Activated T-cell treated with anti-CD3 and anti-CD28 coated beads, Interleukin-2, amount 50 U/mL, for 24 hours (primary cell): ENCODE results near the gene THNSL1.
"Not testable (repeated sequence)": the region's sequence is repeated elsewhere in the genome, so short reads cannot be mapped to it uniquely, and the experiment has no call there.

Experiments used
- DNase-seq: peaks from one replicate; pipeline ENCODE4 v3.0.0-alpha.2; 2020
- H3K27ac Mint-ChIP-seq: 2 replicates; pipeline ENCODE4 v1.8.0; 2020; ENCODE audit warnings: mild to moderate bottlenecking, mixed read lengths
- H3K27me3 Mint-ChIP-seq: 2 replicates; pipeline ENCODE4 v1.8.0; 2020; ENCODE audit warnings: mixed read lengths
- H3K36me3 Mint-ChIP-seq: 2 replicates; pipeline ENCODE4 v1.8.0; 2020; ENCODE audit warnings: low read depth, mixed read lengths
- H3K4me1 Mint-ChIP-seq: 2 replicates; pipeline ENCODE4 v1.8.0; 2020; ENCODE audit warnings: low read depth, mixed read lengths
- H3K4me3 Mint-ChIP-seq: 2 replicates; pipeline ENCODE4 v1.8.0; 2020; ENCODE audit warnings: mild to moderate bottlenecking, moderate library complexity, mixed read lengths
- H3K9me3 Mint-ChIP-seq: 2 replicates; pipeline ENCODE4 v1.8.0; 2020; ENCODE audit warnings: mixed read lengths

The THNSL1 gene

GRCh38 chr10:25016376-25017153, at the start of gene THNSL1:
TSS of gene THNSL1 (plus strand) at chr10:25016612. CDS start at chr10:25023224, 6,612 bp downstream.
- Mint-ChIP-seq H3K36me3 (peaks cover 11% of the 10 kb centered on the region), H3K27me3 (no peaks in the 10 kb centered on the region), H3K4me3 (peak within 1 kb of the TSS; percentile 92), H3K27ac (peak within 1 kb of the TSS; percentile 98), H3K4me1 (peaks cover 32% of the 10 kb centered on the region), H3K9me3 (peaks cover 3% of the 10 kb centered on the region)
- DNase-seq, result peak; percentile 95

- no peaks in the 10 kb centered on the region for H3K9me3 Mint-ChIP-seq
- no peak overlapping the region for H3K4me3 Mint-ChIP-seq
- H3K27ac Mint-ChIP-seq, result no peak overlapping the region
- no peak for DNase-seq
- H3K27me3 Mint-ChIP-seq, result no peaks in the 10 kb centered on the region
- H3K36me3 Mint-ChIP-seq, result no peaks in the 10 kb centered on the region
- H3K4me1 Mint-ChIP-seq, result peaks cover 10% of the 10 kb centered on the region
These were observed 49.4 kb upstream of the THNSL1 start for GRCh38 chr10:24966962-24967481.

- Mint-ChIP-seq H3K4me3 (no peak overlapping the region), H3K4me1 (peaks cover 2% of the 10 kb centered on the region), H3K27ac (no peak overlapping the region), H3K27me3 (no peaks in the 10 kb centered on the region), H3K36me3 (no peaks in the 10 kb centered on the region), H3K9me3 (no peaks in the 10 kb centered on the region)
- no peak for DNase-seq
These were observed 48.1 kb upstream of the THNSL1 start for GRCh38 chr10:24968349-24968748.

GRCh38 chr10:24968951-24969350, 47.5 kb upstream of the THNSL1 start:
- not testable (repeated sequence) for DNase-seq, H3K4me1 Mint-ChIP-seq, H3K36me3 Mint-ChIP-seq, H3K9me3 Mint-ChIP-seq, H3K4me3 Mint-ChIP-seq, H3K27me3 Mint-ChIP-seq, H3K27ac Mint-ChIP-seq

GRCh38 chr10:24969841-24970281, 46.6 kb upstream of the THNSL1 start:
- Mint-ChIP-seq H3K27ac (no peak overlapping the region), H3K27me3 (no peaks in the 10 kb centered on the region), H3K36me3 (no peaks in the 10 kb centered on the region), H3K4me1 (peaks cover 2% of the 10 kb centered on the region), H3K4me3 (no peak overlapping the region), H3K9me3 (no peaks in the 10 kb centered on the region)
- DNase-seq, result no peak

GRCh38 chr10:24971374-24971773, 45.0 kb upstream of the THNSL1 start:
- peaks cover 2% of the 10 kb centered on the region for H3K4me1 Mint-ChIP-seq
- H3K36me3 Mint-ChIP-seq, result no peaks in the 10 kb centered on the region
- H3K9me3 Mint-ChIP-seq, result no peaks in the 10 kb centered on the region
- no peak overlapping the region for H3K27ac Mint-ChIP-seq
- no peak for DNase-seq
- no peaks in the 10 kb centered on the region for H3K27me3 Mint-ChIP-seq
- H3K4me3 Mint-ChIP-seq, result no peak overlapping the region

GRCh38 chr10:24973163-24973562, 43.2 kb upstream of the THNSL1 start:
- H3K9me3 Mint-ChIP-seq, result no peaks in the 10 kb centered on the region
- no peak overlapping the region for H3K4me3 Mint-ChIP-seq
- peaks cover 2% of the 10 kb centered on the region for H3K4me1 Mint-ChIP-seq
- DNase-seq, result no peak
- H3K27me3 Mint-ChIP-seq, result no peaks in the 10 kb centered on the region
- H3K36me3 Mint-ChIP-seq, result no peaks in the 10 kb centered on the region
- no peak overlapping the region for H3K27ac Mint-ChIP-seq

- no peak for DNase-seq
- H3K27ac Mint-ChIP-seq, result no peak overlapping the region
- peaks cover 2% of the 10 kb centered on the region for H3K4me1 Mint-ChIP-seq
- no peaks in the 10 kb centered on the region for H3K36me3 Mint-ChIP-seq
- H3K4me3 Mint-ChIP-seq, result no peak overlapping the region
- H3K27me3 Mint-ChIP-seq, result no peaks in the 10 kb centered on the region
- H3K9me3 Mint-ChIP-seq, result no peaks in the 10 kb centered on the region
These were observed 41.4 kb upstream of the THNSL1 start for GRCh38 chr10:24974976-24975375.

- no peak overlapping the region for H3K4me3 Mint-ChIP-seq
- H3K27me3 Mint-ChIP-seq, result no peaks in the 10 kb centered on the region
- H3K4me1 Mint-ChIP-seq, result peaks cover 11% of the 10 kb centered on the region
- no peak overlapping the region for H3K27ac Mint-ChIP-seq
- no peaks in the 10 kb centered on the region for H3K9me3 Mint-ChIP-seq
- no peak for DNase-seq
- H3K36me3 Mint-ChIP-seq, result no peaks in the 10 kb centered on the region
These were observed 36.7 kb upstream of the THNSL1 start for GRCh38 chr10:24979685-24980084.

GRCh38 chr10:24981161-24981710, 35.2 kb upstream of the THNSL1 start:
- no peak for DNase-seq
- Mint-ChIP-seq H3K27ac (no peak overlapping the region), H3K4me3 (no peak overlapping the region), H3K27me3 (no peaks in the 10 kb centered on the region), H3K9me3 (no peaks in the 10 kb centered on the region), H3K36me3 (no peaks in the 10 kb centered on the region), H3K4me1 (peaks cover 11% of the 10 kb centered on the region)

- DNase-seq, result no peak
- H3K4me1 Mint-ChIP-seq, result peaks cover 11% of the 10 kb centered on the region
- H3K9me3 Mint-ChIP-seq, result no peaks in the 10 kb centered on the region
- H3K27me3 Mint-ChIP-seq, result no peaks in the 10 kb centered on the region
- no peak overlapping the region for H3K4me3 Mint-ChIP-seq
- no peaks in the 10 kb centered on the region for H3K36me3 Mint-ChIP-seq
- H3K27ac Mint-ChIP-seq, result no peak overlapping the region
These were observed 33.9 kb upstream of the THNSL1 start for GRCh38 chr10:24982319-24983112.

- Mint-ChIP-seq H3K27ac (no peak overlapping the region), H3K36me3 (no peaks in the 10 kb centered on the region), H3K9me3 (no peaks in the 10 kb centered on the region), H3K4me3 (no peak overlapping the region), H3K4me1 (peaks cover 11% of the 10 kb centered on the region), H3K27me3 (no peaks in the 10 kb centered on the region)
- no peak for DNase-seq
These were observed 33.3 kb upstream of the THNSL1 start for GRCh38 chr10:24983130-24983529.

- no peaks in the 10 kb centered on the region for H3K27me3 Mint-ChIP-seq
- H3K36me3 Mint-ChIP-seq, result no peaks in the 10 kb centered on the region
- no peak overlapping the region for H3K4me3 Mint-ChIP-seq
- H3K27ac Mint-ChIP-seq, result no peak overlapping the region
- DNase-seq, result no peak
- H3K4me1 Mint-ChIP-seq, result peaks cover 11% of the 10 kb centered on the region
- no peaks in the 10 kb centered on the region for H3K9me3 Mint-ChIP-seq
These were observed 32.5 kb upstream of the THNSL1 start for GRCh38 chr10:24983946-24984345.

- no peaks in the 10 kb centered on the region for H3K9me3 Mint-ChIP-seq
- no peaks in the 10 kb centered on the region for H3K36me3 Mint-ChIP-seq
- no peaks in the 10 kb centered on the region for H3K27me3 Mint-ChIP-seq
- no peak for DNase-seq
- peaks cover 11% of the 10 kb centered on the region for H3K4me1 Mint-ChIP-seq
- H3K27ac Mint-ChIP-seq, result no peak overlapping the region
- no peak overlapping the region for H3K4me3 Mint-ChIP-seq
These were observed 31.5 kb upstream of the THNSL1 start for GRCh38 chr10:24984906-24985305.
